ENCODE data around the gene SET. TPM values are rescaled to one million over a fixed set of nuclear protein-coding genes. Genes with fewer than 3 reads are reported as not detected.
"Not testable (repeated sequence)": the region's sequence is repeated elsewhere in the genome, so short reads cannot be mapped to it uniquely, and the experiment has no call there.

The SET gene
- total RNA-seq, 1 donor from 2014 or later, result 551 TPM

- intact Hi-C loops (cut with micrococcal nuclease), result loop anchor here (5.0 to 10.0 kb wide), 2 partner anchors 229 to 1961 kb away; partner anchors contain the start of gene ODF2
Observed at GRCh38 chr9:128685636-128686489, 3.2 kb upstream of the SET start.

DNA sequence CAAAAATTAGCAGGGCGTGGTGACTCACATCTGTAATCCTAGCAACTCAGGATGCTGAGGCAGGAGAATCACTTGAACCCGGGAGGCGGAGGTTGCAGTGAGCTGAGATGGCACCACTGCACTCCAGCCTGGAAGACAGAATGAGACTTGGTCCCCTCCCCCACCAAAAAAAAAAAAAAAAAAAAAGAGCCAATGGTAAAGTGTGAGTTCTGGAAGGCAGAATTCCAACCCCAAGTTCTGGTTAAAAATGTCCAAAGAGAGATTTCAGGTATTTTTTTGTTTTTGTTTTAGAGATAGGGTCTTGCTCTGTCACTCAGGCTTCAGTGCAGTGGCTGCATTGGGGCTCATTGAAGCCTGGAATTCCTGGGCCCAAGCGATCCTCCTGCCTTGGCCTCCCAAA is 1.6 kb upstream of the SET start:
- intact Hi-C loops (cut with micrococcal nuclease), result loop anchor here (5.0 to 10.0 kb wide), 2 partner anchors 230 to 1963 kb away; partner anchors contain the start of gene ODF2

DNA sequence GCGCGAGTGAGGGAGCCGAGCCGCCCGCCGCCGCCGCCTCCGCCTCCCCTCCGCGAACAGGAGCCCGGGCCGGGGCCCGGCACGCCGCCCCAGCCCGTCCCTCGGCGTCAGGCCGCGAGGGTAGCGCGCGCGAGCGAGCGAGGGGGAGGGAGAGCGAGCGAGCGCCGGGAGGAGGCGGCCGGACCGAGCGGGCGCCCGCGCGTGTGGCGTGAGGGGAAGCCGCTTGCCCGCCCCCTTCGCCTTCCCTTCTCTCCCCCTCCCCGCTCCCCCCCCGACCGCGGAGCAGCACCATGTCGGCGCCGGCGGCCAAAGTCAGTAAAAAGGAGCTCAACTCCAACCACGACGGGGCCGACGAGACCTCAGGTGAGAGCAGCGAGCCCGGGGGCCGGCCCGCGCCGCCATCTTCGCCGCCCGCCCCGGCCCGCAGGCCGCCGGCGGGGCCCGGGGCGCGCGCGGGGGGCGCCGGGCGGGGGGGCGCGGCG is 312 bp downstream of the SET start:
- intact Hi-C loops (cut with micrococcal nuclease), result loop anchor here (1.0 to 10.0 kb wide), 5 partner anchors 33 to 1965 kb away; partner anchors contain the start of genes DYNC2I2, KYAT1, ODF2 and SPTAN1

- intact Hi-C loops (cut with micrococcal nuclease), result loop anchor here (1.0 to 10.0 kb wide), 6 partner anchors 12 to 1965 kb away; partner anchors contain the start of genes DYNC2I2, KYAT1, ODF2 and PKN3
Observed at GRCh38 chr9:128689820-128690683, 1.0 kb downstream of the SET start.

DNA sequence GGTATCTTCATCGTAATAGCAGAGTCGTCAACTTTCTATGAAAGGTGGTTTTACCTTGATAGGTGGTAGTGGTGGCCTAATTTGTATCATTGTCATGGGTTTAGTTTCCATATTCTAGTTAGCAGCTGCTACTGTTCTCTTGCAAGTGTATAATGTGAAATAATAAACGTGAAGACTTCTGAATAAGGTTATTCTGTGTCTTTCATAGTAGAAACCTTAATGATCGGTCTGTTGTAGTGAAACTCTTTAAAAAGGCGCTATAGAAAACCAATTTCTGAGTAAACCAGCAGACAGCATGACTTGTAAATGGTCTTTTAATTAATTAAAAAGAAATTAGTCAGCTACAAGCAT is 1.6 kb downstream of the SET start:
- intact Hi-C loops (cut with micrococcal nuclease), result loop anchor here (1.0 kb wide), 1 partner anchor 12 kb away; the partner anchor contains the start of gene PKN3

DNA sequence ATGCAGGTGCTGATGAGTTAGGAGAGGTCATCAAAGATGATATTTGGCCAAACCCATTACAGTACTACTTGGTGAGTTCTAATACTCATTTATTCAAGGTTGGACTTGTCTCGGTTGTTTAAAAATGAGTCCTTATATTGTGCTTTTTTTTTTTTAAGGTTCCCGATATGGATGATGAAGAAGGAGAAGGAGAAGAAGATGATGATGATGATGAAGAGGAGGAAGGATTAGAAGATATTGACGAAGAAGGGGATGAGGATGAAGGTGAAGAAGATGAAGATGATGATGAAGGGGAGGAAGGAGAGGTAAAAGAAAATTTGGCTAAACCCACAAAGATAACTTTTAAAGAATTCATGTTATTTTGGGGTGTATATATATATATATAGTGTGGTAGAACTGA is 4.7 kb downstream of the SET start:
- intact Hi-C loops (cut with micrococcal nuclease), result not testable (repeated sequence)

DNA sequence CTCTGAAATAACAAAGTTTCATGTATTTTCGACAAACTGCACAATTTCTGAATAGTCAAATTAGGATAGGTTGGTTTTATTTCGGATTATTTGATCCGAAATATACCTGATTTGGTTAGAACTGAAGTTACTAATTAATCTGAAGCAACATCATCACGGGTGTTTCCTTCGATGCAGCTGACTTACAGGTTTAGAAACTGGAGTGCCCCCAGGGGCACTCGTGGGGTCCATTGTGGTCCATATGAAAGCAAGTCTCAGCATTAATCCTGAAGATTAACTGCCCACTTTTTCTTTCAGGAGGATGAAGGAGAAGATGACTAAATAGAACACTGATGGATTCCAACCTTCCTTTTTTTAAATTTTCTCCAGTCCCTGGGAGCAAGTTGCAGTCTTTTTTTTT is 5.3 kb downstream of the SET start:
- intact Hi-C loops (cut with micrococcal nuclease), result no loop called here

GRCh38 chr9:128696923-128697707 is 8.1 kb downstream of the SET start:
- intact Hi-C loops (cut with micrococcal nuclease), result no loop called here

- intact Hi-C loops (cut with micrococcal nuclease), result not testable (repeated sequence)
Observed at GRCh38 chr9:128699096-128699795, 10.2 kb downstream of the SET start.

- intact Hi-C loops (cut with micrococcal nuclease), result loop anchor here (5.0 kb wide), 1 partner anchor 44 kb away; the partner anchor contains the start of gene DYNC2I2
Observed at GRCh38 chr9:128701227-128701854, 12.3 kb downstream of the SET start.

GRCh38 chr9:128702445-128702948 is 13.5 kb downstream of the SET start, which contains the start of gene PKN3:
PKN3 (plus strand) TSS chr9:128702503; CDS start chr9:128702916, 413 bp downstream.
- intact Hi-C loops (cut with micrococcal nuclease), result loop anchor here (1.0 to 5.0 kb wide), 2 partner anchors 12 to 45 kb away; partner anchors contain the start of gene DYNC2I2

GRCh38 chr9:128702949-128703615 is 14.1 kb downstream of the SET start:
- intact Hi-C loops (cut with micrococcal nuclease), result loop anchor here (1.0 to 5.0 kb wide), 2 partner anchors 13 to 46 kb away; partner anchors contain the start of gene DYNC2I2

DNA sequence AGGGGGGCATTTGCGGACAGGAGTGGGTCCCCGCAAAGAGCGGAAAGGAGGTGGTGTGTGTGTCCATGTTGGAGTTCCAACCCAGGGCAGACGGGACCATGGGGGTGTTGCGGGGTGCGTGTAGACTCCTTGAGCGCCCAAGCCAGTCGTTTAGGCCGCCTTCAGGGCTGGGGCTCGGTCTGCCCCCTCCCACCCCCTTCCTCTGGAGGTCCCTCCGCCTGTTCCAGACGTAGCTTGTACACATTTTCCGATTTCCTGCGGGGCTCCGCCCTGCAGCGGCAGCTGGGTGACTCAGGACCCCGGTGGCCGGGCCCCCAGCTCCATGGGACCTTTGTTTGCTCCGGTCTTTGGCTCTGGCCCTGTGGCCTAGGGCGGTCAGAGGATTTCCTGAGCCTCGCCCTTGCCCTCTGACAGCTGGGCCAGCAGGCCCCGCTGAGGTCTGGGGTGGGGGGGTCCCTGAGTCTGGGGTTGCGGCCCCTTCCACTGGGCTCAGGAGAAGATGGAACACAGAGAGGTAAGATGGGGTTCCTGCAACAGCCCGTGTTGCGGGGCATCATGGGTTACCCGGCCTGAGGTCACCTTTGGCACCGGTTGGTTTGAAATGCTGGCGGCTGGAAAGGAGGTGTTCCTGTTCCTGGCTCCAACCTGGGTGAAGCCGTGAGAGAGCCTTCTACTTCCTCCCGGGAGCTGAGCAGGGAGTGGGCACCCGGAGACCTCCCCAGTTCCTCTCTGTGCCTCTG is 14.8 kb downstream of the SET start:
- intact Hi-C loops (cut with micrococcal nuclease), result loop anchor here (5.0 kb wide), 1 partner anchor 46 kb away; the partner anchor contains the start of gene DYNC2I2

GRCh38 chr9:128704356-128704670 is 15.3 kb downstream of the SET start:
- intact Hi-C loops (cut with micrococcal nuclease), result loop anchor here (5.0 kb wide), 1 partner anchor 47 kb away; the partner anchor contains the start of gene DYNC2I2

GRCh38 chr9:128705051-128705965 is 16.3 kb downstream of the SET start:
- intact Hi-C loops (cut with micrococcal nuclease), result no loop called here

GRCh38 chr9:128706045-128706444 is 17.0 kb downstream of the SET start:
- intact Hi-C loops (cut with micrococcal nuclease), result no loop called here

Data from T-helper 2 cell treated with Interferon-gamma antibody and Interleukin-4, amounts not matched to agents 100 ng/mL and 5 ng/mL, for 36 hours (primary cell).